Body of pancreas (tissue), 4 donors: Measurements from ENCODE around the gene USP32.
"Not testable (repeated sequence)": the region's sequence is repeated elsewhere in the genome, so short reads cannot be mapped to it uniquely, and the experiment has no call there.

Experiments
- POLR2A ChIP-seq, 3 donors: fragments of 450-650 bp; IDR thresholded peaks; one replicate each; pipeline ENCODE4 v1.6.1; 2016; ENCODE audit warnings: antibody characterized with exemption in 3 of 3, mild to moderate bottlenecking in 2 of 3
- TF ChIP-seq, protein P1 (sequence below), 7 experiments: fragments of 450-650 bp in 4 of 7; fragments of 200-600 bp in 3 of 7; sonication (generic) in 3 of 7; IDR thresholded peaks; one replicate each; pipeline ENCODE4 v1.5.1; 2016 to 2019; ENCODE audit warnings: antibody characterized with exemption in 7 of 7

DNA sequence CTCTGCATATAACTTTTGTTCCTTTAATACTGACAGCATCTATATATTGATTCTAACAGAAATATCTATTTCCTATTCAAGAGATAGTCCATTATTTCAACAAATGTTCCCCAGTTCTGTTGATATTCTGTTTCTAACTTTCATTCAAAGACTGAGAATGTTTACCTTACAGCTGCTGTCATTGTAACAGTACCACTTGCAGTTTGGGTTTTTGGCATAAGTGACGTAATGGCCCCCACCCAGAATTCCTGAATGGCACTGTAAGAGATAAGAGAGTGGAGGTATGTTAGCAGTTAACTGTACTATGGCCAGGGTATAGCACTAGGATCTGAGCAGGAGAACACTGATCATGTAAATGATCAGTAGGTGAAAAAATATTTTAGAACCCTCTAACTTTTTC lies 211.6 kb downstream of the USP32 start:
- not testable (repeated sequence) for TF ChIP-seq POLR2A (IDR thresholded peaks at IDR 0.05)
- TF ChIP-seq, protein P1, sequence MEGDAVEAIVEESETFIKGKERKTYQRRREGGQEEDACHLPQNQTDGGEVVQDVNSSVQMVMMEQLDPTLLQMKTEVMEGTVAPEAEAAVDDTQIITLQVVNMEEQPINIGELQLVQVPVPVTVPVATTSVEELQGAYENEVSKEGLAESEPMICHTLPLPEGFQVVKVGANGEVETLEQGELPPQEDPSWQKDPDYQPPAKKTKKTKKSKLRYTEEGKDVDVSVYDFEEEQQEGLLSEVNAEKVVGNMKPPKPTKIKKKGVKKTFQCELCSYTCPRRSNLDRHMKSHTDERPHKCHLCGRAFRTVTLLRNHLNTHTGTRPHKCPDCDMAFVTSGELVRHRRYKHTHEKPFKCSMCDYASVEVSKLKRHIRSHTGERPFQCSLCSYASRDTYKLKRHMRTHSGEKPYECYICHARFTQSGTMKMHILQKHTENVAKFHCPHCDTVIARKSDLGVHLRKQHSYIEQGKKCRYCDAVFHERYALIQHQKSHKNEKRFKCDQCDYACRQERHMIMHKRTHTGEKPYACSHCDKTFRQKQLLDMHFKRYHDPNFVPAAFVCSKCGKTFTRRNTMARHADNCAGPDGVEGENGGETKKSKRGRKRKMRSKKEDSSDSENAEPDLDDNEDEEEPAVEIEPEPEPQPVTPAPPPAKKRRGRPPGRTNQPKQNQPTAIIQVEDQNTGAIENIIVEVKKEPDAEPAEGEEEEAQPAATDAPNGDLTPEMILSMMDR (IDR thresholded peaks at IDR 0.05) = not testable (repeated sequence)
